ENCODE data around the gene SYNPO2. TPM values are rescaled to one million over a fixed set of nuclear protein-coding genes. Genes with fewer than 3 reads are reported as not detected.
A peak's percentile ranks its signal among the peaks of the same experiment; 100 is the strongest.
"Not testable (repeated sequence)": the region's sequence is repeated elsewhere in the genome, so short reads cannot be mapped to it uniquely, and the experiment has no call there.

SYNPO2 gene
- total RNA-seq, 4 donors from 2014 or later = 144 to 400 (median 228) TPM

DNA sequence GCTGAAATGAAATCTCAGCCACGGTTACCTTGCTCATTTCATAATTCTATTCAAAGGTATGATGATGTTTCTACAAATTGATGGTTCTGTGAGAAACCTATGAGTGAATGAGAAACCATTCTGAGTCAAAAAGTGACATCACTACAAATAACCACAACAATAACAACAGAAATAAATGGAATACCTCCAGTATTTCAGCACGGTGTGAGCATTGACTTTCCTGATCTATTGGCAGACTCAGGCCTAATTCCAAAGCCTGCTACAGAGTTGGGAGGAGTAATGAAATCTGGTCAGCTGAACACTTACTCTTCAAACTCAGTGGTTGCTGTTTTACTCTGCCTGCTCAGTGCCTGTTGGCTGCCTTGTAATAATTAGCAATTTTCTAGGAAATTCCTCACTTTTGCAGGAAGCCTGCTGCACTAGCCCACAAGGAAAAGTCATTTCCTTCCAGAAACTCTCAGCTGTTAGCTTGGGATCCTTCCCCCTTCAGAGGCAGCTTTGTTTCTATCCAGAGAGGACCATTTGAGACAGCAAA is 18.8 kb upstream of the SYNPO2 start:
- peak overlapping the region; percentile 40 to 43 for H3K27ac ChIP-seq
- TF ChIP-seq, protein P1, sequence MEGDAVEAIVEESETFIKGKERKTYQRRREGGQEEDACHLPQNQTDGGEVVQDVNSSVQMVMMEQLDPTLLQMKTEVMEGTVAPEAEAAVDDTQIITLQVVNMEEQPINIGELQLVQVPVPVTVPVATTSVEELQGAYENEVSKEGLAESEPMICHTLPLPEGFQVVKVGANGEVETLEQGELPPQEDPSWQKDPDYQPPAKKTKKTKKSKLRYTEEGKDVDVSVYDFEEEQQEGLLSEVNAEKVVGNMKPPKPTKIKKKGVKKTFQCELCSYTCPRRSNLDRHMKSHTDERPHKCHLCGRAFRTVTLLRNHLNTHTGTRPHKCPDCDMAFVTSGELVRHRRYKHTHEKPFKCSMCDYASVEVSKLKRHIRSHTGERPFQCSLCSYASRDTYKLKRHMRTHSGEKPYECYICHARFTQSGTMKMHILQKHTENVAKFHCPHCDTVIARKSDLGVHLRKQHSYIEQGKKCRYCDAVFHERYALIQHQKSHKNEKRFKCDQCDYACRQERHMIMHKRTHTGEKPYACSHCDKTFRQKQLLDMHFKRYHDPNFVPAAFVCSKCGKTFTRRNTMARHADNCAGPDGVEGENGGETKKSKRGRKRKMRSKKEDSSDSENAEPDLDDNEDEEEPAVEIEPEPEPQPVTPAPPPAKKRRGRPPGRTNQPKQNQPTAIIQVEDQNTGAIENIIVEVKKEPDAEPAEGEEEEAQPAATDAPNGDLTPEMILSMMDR (IDR thresholded peaks at IDR 0.05) = no peak
- no peak for TF ChIP-seq POLR2A (IDR thresholded peaks at IDR 0.05)
- H3K4me1 ChIP-seq = peaks cover 5 to 6% of the 10 kb centered on the region in 2 donors
- H3K4me3 ChIP-seq = no peak overlapping the region
- DNase-seq = no peak
- no peaks in the 10 kb centered on the region for H3K36me3 ChIP-seq
- intact Hi-C loops (cut with DNase I; ENCODE audit: low total_unique reads) = no loop called here
- H3K27me3 ChIP-seq = no peaks in the 10 kb centered on the region
- H3K9me3 ChIP-seq = no peaks in the 10 kb centered on the region

DNA sequence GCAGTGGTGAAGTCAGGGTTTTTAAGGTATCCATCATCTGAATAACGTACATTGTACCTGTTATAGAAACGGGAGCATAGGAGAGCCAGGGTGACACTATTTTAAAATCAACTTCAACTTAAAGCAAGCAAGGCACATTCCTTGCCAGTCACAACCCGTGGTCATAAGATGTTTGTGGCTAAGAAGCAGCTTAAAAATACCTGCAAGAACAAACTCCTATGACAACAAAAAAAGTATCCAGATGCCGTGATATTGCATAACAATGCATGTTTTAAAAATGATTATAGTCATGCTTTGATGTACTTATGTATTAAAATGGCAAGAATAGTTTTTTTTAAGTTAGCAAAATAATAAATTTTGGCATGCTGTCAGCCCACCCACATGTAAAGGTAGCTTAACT is 16.5 kb upstream of the SYNPO2 start:
- intact Hi-C loops (cut with DNase I; ENCODE audit: low total_unique reads) = no loop called here
- TF ChIP-seq POLR2A (IDR thresholded peaks at IDR 0.05) = no peak
- TF ChIP-seq, protein P1 (IDR thresholded peaks at IDR 0.05) = no peak

DNA sequence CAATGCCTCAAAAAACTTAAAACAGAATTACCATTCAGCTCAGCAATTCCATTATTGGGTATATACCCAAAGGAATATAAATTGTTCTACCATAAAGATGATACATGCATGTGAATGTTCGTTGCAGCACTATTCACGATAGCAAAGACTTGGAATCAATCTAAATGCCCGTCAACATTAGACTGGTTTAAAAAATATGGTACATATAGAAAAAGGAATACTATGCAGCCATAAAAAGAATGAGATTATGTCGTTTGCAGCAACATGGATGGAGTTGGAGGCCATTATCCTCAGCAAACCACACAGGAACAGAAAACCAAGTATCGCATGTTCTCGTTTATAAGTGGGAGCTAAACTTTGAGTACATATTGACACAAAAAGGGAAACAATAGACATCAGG is 10.9 kb upstream of the SYNPO2 start:
- H3K4me3 ChIP-seq = no peak overlapping the region
- no peaks in the 10 kb centered on the region for H3K27me3 ChIP-seq
- no peaks in the 10 kb centered on the region for H3K4me1 ChIP-seq
- H3K9me3 ChIP-seq = no peaks in the 10 kb centered on the region
- intact Hi-C loops (cut with DNase I; ENCODE audit: low total_unique reads) = no loop called here
- DNase-seq = no peak
- no peak for TF ChIP-seq POLR2A (IDR thresholded peaks at IDR 0.05)
- TF ChIP-seq, protein P1 (IDR thresholded peaks at IDR 0.05) = no peak
- no peaks in the 10 kb centered on the region for H3K36me3 ChIP-seq
- H3K27ac ChIP-seq = no peak overlapping the region

More for the DNA sequence above, 16.5 kb upstream of the SYNPO2 start:
- no peak for DNase-seq
- Histone ChIP-seq H3K27me3 (no peaks in the 10 kb centered on the region), H3K4me3 (no peak overlapping the region), H3K27ac (no peak overlapping the region), H3K9me3 (no peaks in the 10 kb centered on the region), H3K4me1 (peaks cover 0 to 6% of the 10 kb centered on the region in 2 donors), H3K36me3 (no peaks in the 10 kb centered on the region)

DNA sequence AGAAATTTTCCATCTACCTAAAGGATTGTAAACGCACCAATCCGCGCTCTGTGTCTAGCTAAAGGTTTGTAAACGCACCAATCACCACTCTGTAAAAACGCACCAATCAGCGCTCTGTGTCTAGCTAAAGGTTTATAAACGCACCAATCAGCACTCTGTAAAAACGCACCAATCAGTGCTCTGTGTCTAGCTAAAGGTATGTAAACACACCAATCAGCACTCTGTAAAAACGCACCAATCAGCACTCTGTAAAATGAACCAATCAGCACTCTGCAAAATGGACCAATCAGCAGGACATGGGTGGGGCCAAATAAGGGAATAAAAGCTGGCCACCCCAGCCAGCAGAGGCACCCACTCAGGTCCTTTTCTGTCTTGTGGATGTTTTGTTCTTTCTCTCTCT is 10.1 kb upstream of the SYNPO2 start:
- H3K4me1 ChIP-seq; H3K36me3 ChIP-seq; intact Hi-C loops (cut with DNase I; ENCODE audit: low total_unique reads); H3K9me3 ChIP-seq; H3K4me3 ChIP-seq; DNase-seq; H3K27ac ChIP-seq; H3K27me3 ChIP-seq: not testable (repeated sequence)

DNA sequence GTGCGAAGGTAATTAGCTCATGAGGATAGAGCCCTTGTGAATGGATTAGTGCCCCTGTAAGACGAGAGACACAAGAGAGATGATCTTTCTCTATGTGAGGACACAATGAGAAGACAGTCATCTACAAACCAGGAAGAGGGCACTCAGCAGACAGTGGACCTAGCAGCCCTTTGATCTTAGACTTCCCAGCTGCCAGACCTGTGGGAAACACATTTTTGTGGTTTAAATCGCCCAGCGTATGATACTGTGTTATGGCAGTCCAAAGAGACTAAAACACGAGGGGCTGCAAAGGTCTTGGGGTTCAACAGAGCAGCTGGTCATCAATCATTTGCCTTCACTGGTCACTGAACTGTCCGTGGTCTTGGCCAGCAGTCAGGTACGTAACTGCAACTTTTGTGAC is 9.2 kb upstream of the SYNPO2 start:
- Histone ChIP-seq H3K27me3 (no peaks in the 10 kb centered on the region), H3K36me3 (no peaks in the 10 kb centered on the region)
- TF ChIP-seq, protein P1 (IDR thresholded peaks at IDR 0.05) = no peak

More for the DNA sequence above, 9.2 kb upstream of the SYNPO2 start:
- Histone ChIP-seq H3K27ac (no peak overlapping the region), H3K4me3 (no peak overlapping the region), H3K4me1 (no peaks in the 10 kb centered on the region), H3K9me3 (no peaks in the 10 kb centered on the region)
- intact Hi-C loops (cut with DNase I; ENCODE audit: low total_unique reads) = no loop called here
- DNase-seq = no peak
